HepG2 (cell line): ENCODE results near the gene SLC51B. TPM values are rescaled to one million over a fixed set of nuclear protein-coding genes. Genes with fewer than 3 reads are reported as not detected.

ENCODE experiments used
- ATAC-seq: fragments of 200-7000 bp; cut with Tn5 transposase; 3 replicates; pipeline ENCODE4 v1.9.1; 2020; ENCODE audit warnings: mild to moderate bottlenecking, moderate library complexity
- BruUV-seq: library from RNA; stranded (reverse); fragments of 400-500 nt; replicated peaks from 2 replicates; lab custom pipeline; 2021; lab: Mats Ljungman, UMichigan
- CTCF ChIA-PET: fragments of 300-600 bp; formaldehyde crosslinking; extraction: SDS; loops from one replicate; lab custom pipeline; 2021; ENCODE audit warnings: low total read pairs, inconsistent platforms, low intra/inter-chr PET ratio; lab: Yijun Ruan, JAX
- POLR2A ChIA-PET: fragments of 350-600 bp; sonication (Branson Sonifier 250); formaldehyde crosslinking; loops from one replicate; lab custom pipeline; 2020; ENCODE audit warnings: antibody characterized with exemption, inconsistent platforms; lab: Yijun Ruan, JAX
- DNase-seq: peaks from one replicate; pipeline ENCODE4 v3.0.0-alpha.2; 2015; ENCODE audit warnings: low spot score
- FAIRE-seq: peaks from 3 replicates; lab custom pipeline; 2011; peaks lifted over from hg19 to GRCh38; lab: Jason Lieb, UNC
- H2AFZ ChIP-seq: one replicate; pipeline ENCODE4 v1.6.1; 2011; ENCODE audit warnings: low read length, inconsistent platforms
- H3K27ac ChIP-seq: fragments of 300-600 bp; 3 replicates; pipeline ENCODE4 v1.8.0; 2011; ENCODE audit warnings: mixed run types, mild to moderate bottlenecking, mixed read lengths, low read length, inconsistent platforms; ENCODE audit not compliant: insufficient read depth; ENCODE audit errors: extremely low read length
- H3K27me3 ChIP-seq, 2 experiments: fragments of 200-600 bp in 1 of 2; 2 replicates in 1 of 2; 3 replicates in 1 of 2; pipeline versions ENCODE4 v1.6.0 to v1.8.0; 2011; ENCODE audit warnings: low read length in 2 of 2, mild to moderate bottlenecking in 2 of 2, moderate library complexity in 2 of 2, inconsistent platforms in 1 of 2; ENCODE audit not compliant: insufficient read depth in 2 of 2, control insufficient read depth in 1 of 2
- H3K36me3 ChIP-seq, 2 experiments: fragments of 200-600 bp in 1 of 2; replicated peaks in 1 of 2; 2 replicates in 1 of 2; 3 replicates in 1 of 2; pipeline versions ENCODE4 v1.5.1 to v1.8.0; 2011; ENCODE audit warnings: low read length in 2 of 2, inconsistent platforms in 1 of 2; ENCODE audit not compliant: insufficient read depth in 2 of 2, control insufficient read depth in 1 of 2
- H3K4me1 ChIP-seq: 2 replicates; pipeline ENCODE4 v1.5.1; 2012; ENCODE audit warnings: low read length, inconsistent platforms; ENCODE audit not compliant: insufficient read depth
- H3K4me2 ChIP-seq: 2 replicates; pipeline ENCODE4 v1.6.0; 2011; ENCODE audit warnings: low read depth, low read length, inconsistent platforms
- H3K4me3 ChIP-seq, 3 experiments: fragments of 200-600 bp in 1 of 3; sonication (generic), shearing (Covaris generic) in 1 of 3; replicated peaks in 1 of 3; 2 replicates each; pipeline ENCODE4 v1.5.1; 2011 to 2016; ENCODE audit warnings: low read length in 3 of 3, inconsistent platforms in 2 of 3, low read depth in 2 of 3, mild to moderate bottlenecking in 2 of 3, control low read depth in 1 of 3, mixed read lengths in 1 of 3; ENCODE audit not compliant: insufficient read depth in 1 of 3
- H3K79me2 ChIP-seq: one replicate; pipeline ENCODE4 v1.6.1; 2011; ENCODE audit warnings: low read length, inconsistent platforms; ENCODE audit not compliant: insufficient read depth
- H3K9ac ChIP-seq: 2 replicates; pipeline ENCODE4 v1.6.0; 2011; ENCODE audit warnings: mild to moderate bottlenecking, low read depth, low read length, inconsistent platforms; ENCODE audit not compliant: insufficient read depth
- H3K9me3 ChIP-seq: 2 replicates; pipeline ENCODE4 v1.5.1; 2012; ENCODE audit warnings: mild to moderate bottlenecking, low read length
- H4K20me1 ChIP-seq: 2 replicates; pipeline ENCODE4 v1.6.0; 2011; ENCODE audit warnings: inconsistent platforms, mild to moderate bottlenecking, low read length, moderate library complexity; ENCODE audit not compliant: insufficient read depth
- HNF4A ChIP-seq: sonication (generic); formaldehyde crosslinking; IDR thresholded peaks from 2 replicates; pipeline ENCODE4 v1.4.0; 2020; ENCODE audit warnings: missing genetic modification reagents
- LCORL ChIP-seq, 2 experiments: fragments of 450-650 bp in 1 of 2; sonication (generic) in 1 of 2; formaldehyde crosslinking in 1 of 2; IDR thresholded peaks; 2 replicates each; pipeline versions ENCODE4 v1.5.0 to v1.6.1; 2017 to 2020; ENCODE audit warnings: antibody characterized with exemption in 1 of 2, missing genetic modification reagents in 1 of 2
- MBD4 ChIP-seq: IDR thresholded peaks from 2 replicates; pipeline ENCODE4 v1.6.1; 2012; ENCODE audit warnings: low read length, inconsistent platforms, borderline replicate concordance
- NFATC3 ChIP-seq: sonication (generic); formaldehyde crosslinking; IDR thresholded peaks from 2 replicates; pipeline ENCODE4 v1.5.1; 2020; ENCODE audit warnings: mild to moderate bottlenecking, missing genetic modification reagents
- NFE2L2 ChIP-seq: fragments of 150-350 bp; IDR thresholded peaks from 2 replicates; pipeline ENCODE4 v1.6.1; 2014; ENCODE audit warnings: low read length
- NONO ChIP-seq, 2 experiments: fragments of 450-650 bp in 1 of 2; sonication (generic) in 1 of 2; formaldehyde crosslinking in 1 of 2; IDR thresholded peaks in 1 of 2; conservative IDR thresholded peaks in 1 of 2; 2 replicates each; pipeline versions ENCODE4 v1.6.1 to v1.8.0; 2017 to 2022; ENCODE audit warnings: mild to moderate bottlenecking in 1 of 2, missing genetic modification reagents in 1 of 2, moderate library complexity in 1 of 2
- SOX13 ChIP-seq, 3 experiments: fragments of 450-650 bp in 1 of 3; sonication (generic) in 1 of 3; formaldehyde crosslinking in 1 of 3; IDR thresholded peaks in 2 of 3; conservative IDR thresholded peaks in 1 of 3; 2 replicates each; pipeline versions ENCODE4 v1.5.0 to v1.6.1; 2016 to 2020; ENCODE audit warnings: antibody characterized with exemption in 1 of 3, mild to moderate bottlenecking in 1 of 3, missing compliant biosample characterization in 1 of 3, missing genetic modification reagents in 1 of 3, moderate library complexity in 1 of 3
- SSRP1 ChIP-seq: IDR thresholded peaks from 2 replicates; pipeline ENCODE4 v1.6.1; 2016; ENCODE audit warnings: control low read depth
- TEAD3 ChIP-seq: optimal IDR thresholded peaks from 2 replicates; pipeline ENCODE3; 2016; ENCODE audit warnings: borderline replicate concordance
- ZNF263 ChIP-seq: sonication (generic); formaldehyde crosslinking; IDR thresholded peaks from 2 replicates; pipeline ENCODE4 v1.4.0; 2020; ENCODE audit warnings: missing genetic modification reagents
- ZNF850 ChIP-seq: sonication (generic); formaldehyde crosslinking; conservative IDR thresholded peaks from 2 replicates; pipeline ENCODE4 v1.9.0; 2021; ENCODE audit warnings: mild to moderate bottlenecking, missing genetic modification reagents
- ZNF891 ChIP-seq: sonication (generic); formaldehyde crosslinking; IDR thresholded peaks from 2 replicates; pipeline ENCODE4 v1.5.0; 2020; ENCODE audit warnings: mild to moderate bottlenecking, missing genetic modification reagents
- WGBS: methylation state at CpG from one replicate; pipeline ENCODE4 v1.1.6; 2017; ENCODE audit warnings: low lambda C conversion rate; 5-methylcytosine and 5-hydroxymethylcytosine counted together
- in situ Hi-C: cut with HindIII; loops from 2 replicates; pipeline ENCODE4 v1.10.0; 2017; ENCODE audit warnings: low pct_unique_long_range_greater_than_20kb; ENCODE audit not compliant: extremely low pct_ligation_motif_present
- intact Hi-C: fragments of 100-400 bp; cut with micrococcal nuclease; formaldehyde crosslinking; loops from one replicate; pipeline ENCODE4 v1.10.0; 2022; ENCODE audit not compliant: unreplicated experiment
- polyA plus RNA-seq, 8 experiments: library from polyadenylated mRNA; depleted of rRNA in 3 of 8; stranded (reverse) in 7 of 8; unstranded in 1 of 8; fragments of >200 nt; fragmentation: Illumina TruSeq in 4 of 8; extraction: Trizol in 4 of 8; gene quantifications; 2 replicates each; pipeline versions ENCODE4 v1.2.1 to v1.2.3, GENCODE V29; 2011 to 2016; ENCODE audit warnings: low read depth in 4 of 8, missing spikeins in 1 of 8, mixed read lengths in 1 of 8; ENCODE audit not compliant: insufficient read depth in 1 of 8
- total RNA-seq, 5 experiments: library from RNA; depleted of rRNA; stranded (reverse); fragments of >200 nt; fragmentation: Illumina TruSeq; extraction: Trizol; gene quantifications; 2 replicates each; pipeline ENCODE4 v1.2.3, GENCODE V29; 2016; ENCODE audit warnings: low read depth in 1 of 5
- TF ChIP-seq, protein P1 (sequence below): sonication (generic); formaldehyde crosslinking; conservative IDR thresholded peaks from 2 replicates; pipeline ENCODE4 v1.8.0; 2022; ENCODE audit warnings: missing genetic modification reagents
- TF ChIP-seq, protein P2 (sequence below): sonication (generic); formaldehyde crosslinking; IDR thresholded peaks from 2 replicates; pipeline ENCODE4 v1.8.0; 2022; ENCODE audit warnings: missing genetic modification reagents, mild to moderate bottlenecking, inconsistent platforms, borderline replicate concordance
- TF ChIP-seq, protein P3 (sequence below): sonication (generic); formaldehyde crosslinking; IDR thresholded peaks from 2 replicates; pipeline ENCODE4 v1.4.0; 2020; ENCODE audit warnings: missing genetic modification reagents
- TF ChIP-seq, protein P4 (sequence below): sonication (generic); formaldehyde crosslinking; IDR thresholded peaks from 2 replicates; pipeline ENCODE4 v1.4.0; 2020; ENCODE audit warnings: missing genetic modification reagents
- TF ChIP-seq, protein P5 (sequence below): sonication (generic); formaldehyde crosslinking; conservative IDR thresholded peaks from 2 replicates; pipeline ENCODE4 v1.4.0; 2020; ENCODE audit warnings: missing genetic modification reagents

Gene SLC51B
- total and polyA plus RNA-seq, 2 of the 13 experiments (the other 11 are each of a cell fraction or from before 2014, with no cell fraction given) = 14.9 to 17.1 TPM

DNA sequence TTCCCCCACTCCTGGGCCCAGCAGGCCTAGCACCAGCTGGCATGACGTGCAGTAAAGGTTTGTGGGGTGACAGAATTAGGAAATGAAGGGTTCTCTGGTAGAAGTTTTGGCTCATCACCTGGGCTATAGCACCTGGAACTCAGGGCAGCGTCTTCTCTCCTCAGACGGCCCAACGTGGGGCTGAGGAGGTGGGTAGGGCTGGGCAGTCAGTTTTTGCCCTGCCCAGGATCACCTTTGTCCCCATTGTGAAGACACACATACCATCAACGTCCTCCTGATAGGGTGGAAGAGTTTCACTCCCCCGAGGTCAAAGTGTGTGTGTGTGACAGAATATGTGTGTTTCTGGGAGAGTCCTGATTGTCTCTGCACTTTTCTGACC, 43.4 kb downstream of the SLC51B start:
- intact Hi-C loops (no loop called here), in situ Hi-C loops (loop anchor here (5.0 to 10.0 kb wide), 2 partner anchors 36 to 54 kb away; no protein-coding TSS in a partner anchor)
- Histone ChIP-seq H3K9me3 (no peaks in the 10 kb centered on the region), H3K27me3 (peaks cover 0 to 6% of the 10 kb centered on the region in 2 experiments; a peak in 1 of 5 replicates), H3K36me3 (no peaks in the 10 kb centered on the region), H2AFZ (peak overlapping the region; percentile 22), H3K79me2 (no peaks in the 10 kb centered on the region), H3K27ac (peak overlapping the region; percentile 45), H3K4me1 (peaks cover 73% of the 10 kb centered on the region), H4K20me1 (no peaks in the 10 kb centered on the region), H3K4me3 (peak overlapping the region; percentile 7 to 70 (median 33)), H3K9ac (peak overlapping the region; percentile 55), H3K4me2 (peak overlapping the region; percentile 89)
- DNase-seq = peak; percentile 64
- FAIRE-seq = peak; percentile 51
- POLR2A ChIA-PET = interaction anchor here (0.8 to 4.0 kb wide), 5 partner anchors 9 to 212 kb away, joined by 3 to 27 read pairs (median 3); partner anchors contain the start of gene CLPX
- 0% methylated on average over 3 of the region's 6 CpGs for WGBS
- ATAC-seq = peak; percentile 52
- CTCF ChIA-PET = interaction anchor here (5.8 to 6.7 kb wide), 2 partner anchors 33 to 55 kb away, joined by 34 to 54 read pairs; no protein-coding TSS in a partner anchor
- BruUV-seq = no TSS peak
- TF ChIP-seq, protein P1, sequence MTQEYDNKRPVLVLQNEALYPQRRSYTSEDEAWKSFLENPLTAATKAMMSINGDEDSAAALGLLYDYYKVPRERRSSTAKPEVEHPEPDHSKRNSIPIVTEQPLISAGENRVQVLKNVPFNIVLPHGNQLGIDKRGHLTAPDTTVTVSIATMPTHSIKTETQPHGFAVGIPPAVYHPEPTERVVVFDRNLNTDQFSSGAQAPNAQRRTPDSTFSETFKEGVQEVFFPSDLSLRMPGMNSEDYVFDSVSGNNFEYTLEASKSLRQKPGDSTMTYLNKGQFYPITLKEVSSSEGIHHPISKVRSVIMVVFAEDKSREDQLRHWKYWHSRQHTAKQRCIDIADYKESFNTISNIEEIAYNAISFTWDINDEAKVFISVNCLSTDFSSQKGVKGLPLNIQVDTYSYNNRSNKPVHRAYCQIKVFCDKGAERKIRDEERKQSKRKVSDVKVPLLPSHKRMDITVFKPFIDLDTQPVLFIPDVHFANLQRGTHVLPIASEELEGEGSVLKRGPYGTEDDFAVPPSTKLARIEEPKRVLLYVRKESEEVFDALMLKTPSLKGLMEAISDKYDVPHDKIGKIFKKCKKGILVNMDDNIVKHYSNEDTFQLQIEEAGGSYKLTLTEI (CRISPR knock-in tag) = no peak
- TF ChIP-seq LCORL (IDR thresholded peaks at IDR 0.05) (no peak), LCORL (CRISPR knock-in tag; IDR thresholded peaks at IDR 0.05) (peak; percentile 60; the same call in 1 of the 2 replicates), ZNF891 (CRISPR knock-in tag) (peak; percentile 25; the same call in 1 of the 2 replicates), HNF4A (CRISPR knock-in tag) (peak; percentile 52), NFE2L2 (no peak), SSRP1 (CRISPR knock-in tag) (0 out of 2 replicates have a peak, but pooled peaks have one; percentile 39), NFATC3 (no peak), ZNF850 (CRISPR knock-in tag) (no peak), MBD4 (no peak), SOX13 (IDR thresholded peaks at IDR 0.05) (no peak), SOX13 (CRISPR knock-in tag; conservative IDR thresholded peaks at IDR 0.05 in 1 of 2, IDR thresholded peaks at IDR 0.05 in 1 of 2) (peak in 1 of 2 experiments; percentile 51; a peak in 2 of 4 replicates), TEAD3 (CRISPR knock-in tag) (peak; percentile 59), ZNF263 (CRISPR knock-in tag) (0 out of 2 replicates have a peak, but pooled peaks have one; percentile 26), NONO (IDR thresholded peaks at IDR 0.05) (no peak), NONO (CRISPR knock-in tag; conservative IDR thresholded peaks at IDR 0.05) (no peak)
- TF ChIP-seq, protein P2, sequence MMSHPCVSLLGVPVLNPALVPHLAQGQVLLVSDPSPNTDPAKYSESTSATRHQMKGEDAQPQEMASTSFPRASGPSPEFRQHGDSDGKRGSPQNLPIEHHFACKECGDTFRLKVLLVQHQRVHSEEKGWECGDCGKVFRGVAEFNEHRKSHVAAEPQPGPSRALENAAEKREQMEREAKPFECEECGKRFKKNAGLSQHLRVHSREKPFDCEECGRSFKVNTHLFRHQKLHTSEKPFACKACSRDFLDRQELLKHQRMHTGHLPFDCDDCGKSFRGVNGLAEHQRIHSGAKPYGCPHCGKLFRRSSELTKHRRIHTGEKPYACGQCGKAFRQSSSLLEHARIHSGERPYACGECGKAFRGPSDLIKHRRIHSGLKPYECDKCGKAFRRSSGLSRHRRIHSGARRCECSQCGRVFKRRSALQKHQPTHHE (CRISPR knock-in tag) = no peak
- TF ChIP-seq, protein P3, sequence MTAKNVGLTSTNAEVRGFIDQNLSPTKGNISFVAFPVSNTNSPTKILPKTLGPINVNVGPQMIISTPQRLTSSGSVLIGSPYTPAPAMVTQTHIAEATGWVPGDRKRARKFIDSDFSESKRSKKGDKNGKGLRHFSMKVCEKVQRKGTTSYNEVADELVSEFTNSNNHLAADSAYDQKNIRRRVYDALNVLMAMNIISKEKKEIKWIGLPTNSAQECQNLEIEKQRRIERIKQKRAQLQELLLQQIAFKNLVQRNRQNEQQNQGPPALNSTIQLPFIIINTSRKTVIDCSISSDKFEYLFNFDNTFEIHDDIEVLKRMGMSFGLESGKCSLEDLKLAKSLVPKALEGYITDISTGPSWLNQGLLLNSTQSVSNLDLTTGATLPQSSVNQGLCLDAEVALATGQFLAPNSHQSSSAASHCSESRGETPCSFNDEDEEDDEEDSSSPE (CRISPR knock-in tag) = no peak
- TF ChIP-seq, protein P4, sequence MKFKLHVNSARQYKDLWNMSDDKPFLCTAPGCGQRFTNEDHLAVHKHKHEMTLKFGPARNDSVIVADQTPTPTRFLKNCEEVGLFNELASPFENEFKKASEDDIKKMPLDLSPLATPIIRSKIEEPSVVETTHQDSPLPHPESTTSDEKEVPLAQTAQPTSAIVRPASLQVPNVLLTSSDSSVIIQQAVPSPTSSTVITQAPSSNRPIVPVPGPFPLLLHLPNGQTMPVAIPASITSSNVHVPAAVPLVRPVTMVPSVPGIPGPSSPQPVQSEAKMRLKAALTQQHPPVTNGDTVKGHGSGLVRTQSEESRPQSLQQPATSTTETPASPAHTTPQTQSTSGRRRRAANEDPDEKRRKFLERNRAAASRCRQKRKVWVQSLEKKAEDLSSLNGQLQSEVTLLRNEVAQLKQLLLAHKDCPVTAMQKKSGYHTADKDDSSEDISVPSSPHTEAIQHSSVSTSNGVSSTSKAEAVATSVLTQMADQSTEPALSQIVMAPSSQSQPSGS (CRISPR knock-in tag) = no peak
- TF ChIP-seq, protein P5, sequence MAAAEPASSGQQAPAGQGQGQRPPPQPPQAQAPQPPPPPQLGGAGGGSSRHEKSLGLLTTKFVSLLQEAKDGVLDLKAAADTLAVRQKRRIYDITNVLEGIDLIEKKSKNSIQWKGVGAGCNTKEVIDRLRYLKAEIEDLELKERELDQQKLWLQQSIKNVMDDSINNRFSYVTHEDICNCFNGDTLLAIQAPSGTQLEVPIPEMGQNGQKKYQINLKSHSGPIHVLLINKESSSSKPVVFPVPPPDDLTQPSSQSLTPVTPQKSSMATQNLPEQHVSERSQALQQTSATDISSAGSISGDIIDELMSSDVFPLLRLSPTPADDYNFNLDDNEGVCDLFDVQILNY = no peak
